ENCODE data around the gene KIF5A.

Gene KIF5A

GRCh38 chr12:57527184-57527583 is 22.7 kb upstream of the KIF5A start:
- Histone ChIP-seq H3K4me3 (ENCODE audit: low read length) (no peak overlapping the region), H3K27me3 (ENCODE audit: control insufficient read depth, insufficient read depth, low read length) (no peaks in the 10 kb centered on the region), H3K4me1 (ENCODE audit: control insufficient read depth, insufficient read depth, low read length) (no peaks in the 10 kb centered on the region; the same call in none of the 2 replicates), H3K9me3 (ENCODE audit: control insufficient read depth, insufficient read depth, low read length) (no peaks in the 10 kb centered on the region), H3K27ac (ENCODE audit: low read length) (no peak overlapping the region), H3K36me3 (ENCODE audit: control insufficient read depth, insufficient read depth, low read length) (peaks cover 15% of the 10 kb centered on the region)
- DNase-seq (ENCODE audit: low read depth, low spot score) = no peak
- WGBS (ENCODE audit: insufficient coverage, insufficient read length) = no CpG with 5 or more reads among the region's 5 CpGs

GRCh38 chr12:57528176-57528575 is 21.7 kb upstream of the KIF5A start:
- H3K4me1 ChIP-seq (ENCODE audit: control insufficient read depth, insufficient read depth, low read length) = no peaks in the 10 kb centered on the region; the same call in none of the 2 replicates
- no peaks in the 10 kb centered on the region for H3K9me3 ChIP-seq (ENCODE audit: control insufficient read depth, insufficient read depth, low read length)
- no peak overlapping the region for H3K27ac ChIP-seq (ENCODE audit: low read length)
- no peaks in the 10 kb centered on the region for H3K27me3 ChIP-seq (ENCODE audit: control insufficient read depth, insufficient read depth, low read length)
- no CpG with 5 or more reads among the region's 12 CpGs for WGBS (ENCODE audit: insufficient coverage, insufficient read length)
- H3K4me3 ChIP-seq (ENCODE audit: low read length) = no peak overlapping the region
- H3K36me3 ChIP-seq (ENCODE audit: control insufficient read depth, insufficient read depth, low read length) = peaks cover 25% of the 10 kb centered on the region
- no peak for DNase-seq (ENCODE audit: low read depth, low spot score)

GRCh38 chr12:57528831-57529555 is 20.9 kb upstream of the KIF5A start:
- Histone ChIP-seq H3K4me1 (ENCODE audit: control insufficient read depth, insufficient read depth, low read length) (no peaks in the 10 kb centered on the region; the same call in 1 of the 2 replicates), H3K4me3 (ENCODE audit: low read length) (no peak overlapping the region), H3K9me3 (ENCODE audit: control insufficient read depth, insufficient read depth, low read length) (no peaks in the 10 kb centered on the region), H3K27ac (ENCODE audit: low read length) (no peak overlapping the region), H3K36me3 (ENCODE audit: control insufficient read depth, insufficient read depth, low read length) (peaks cover 28% of the 10 kb centered on the region), H3K27me3 (ENCODE audit: control insufficient read depth, insufficient read depth, low read length) (no peaks in the 10 kb centered on the region)
- WGBS (ENCODE audit: insufficient coverage, insufficient read length) = no CpG with 5 or more reads among the region's 10 CpGs
- DNase-seq (ENCODE audit: low read depth, low spot score) = no peak

- no peaks in the 10 kb centered on the region for H3K9me3 ChIP-seq (ENCODE audit: control insufficient read depth, insufficient read depth, low read length)
- no peak for DNase-seq (ENCODE audit: low read depth, low spot score)
- no peak overlapping the region for H3K27ac ChIP-seq (ENCODE audit: low read length)
- H3K36me3 ChIP-seq (ENCODE audit: control insufficient read depth, insufficient read depth, low read length) = peaks cover 31% of the 10 kb centered on the region
- H3K4me1 ChIP-seq (ENCODE audit: control insufficient read depth, insufficient read depth, low read length) = no peaks in the 10 kb centered on the region; the same call in 1 of the 2 replicates
- WGBS (ENCODE audit: insufficient coverage, insufficient read length) = no CpG with 5 or more reads among the region's 6 CpGs
- no peak overlapping the region for H3K4me3 ChIP-seq (ENCODE audit: low read length)
- no peaks in the 10 kb centered on the region for H3K27me3 ChIP-seq (ENCODE audit: control insufficient read depth, insufficient read depth, low read length)
These were observed 20.0 kb upstream of the KIF5A start for GRCh38 chr12:57529831-57530230.

- no peak overlapping the region for H3K27ac ChIP-seq (ENCODE audit: low read length)
These were observed 19.3 kb upstream of the KIF5A start for GRCh38 chr12:57530396-57531142.

GRCh38 chr12:57531836-57532235 is 18.0 kb upstream of the KIF5A start:
- no peak for DNase-seq (ENCODE audit: low read depth, low spot score)
- H3K36me3 ChIP-seq (ENCODE audit: control insufficient read depth, insufficient read depth, low read length) = peaks cover 31% of the 10 kb centered on the region
- no CpG with 5 or more reads among the region's 1 CpG for WGBS (ENCODE audit: insufficient coverage, insufficient read length)
- H3K4me1 ChIP-seq (ENCODE audit: control insufficient read depth, insufficient read depth, low read length) = no peaks in the 10 kb centered on the region; the same call in 1 of the 2 replicates
- H3K27me3 ChIP-seq (ENCODE audit: control insufficient read depth, insufficient read depth, low read length) = no peaks in the 10 kb centered on the region
- no peak overlapping the region for H3K27ac ChIP-seq (ENCODE audit: low read length)
- no peak overlapping the region for H3K4me3 ChIP-seq (ENCODE audit: low read length)
- no peaks in the 10 kb centered on the region for H3K9me3 ChIP-seq (ENCODE audit: control insufficient read depth, insufficient read depth, low read length)

More at GRCh38 chr12:57530396-57531142, 19.3 kb upstream of the KIF5A start:
- H3K27me3 ChIP-seq (ENCODE audit: control insufficient read depth, insufficient read depth, low read length) = no peaks in the 10 kb centered on the region
- H3K36me3 ChIP-seq (ENCODE audit: control insufficient read depth, insufficient read depth, low read length) = peaks cover 31% of the 10 kb centered on the region
- H3K4me3 ChIP-seq (ENCODE audit: low read length) = no peak overlapping the region
- no peak for DNase-seq (ENCODE audit: low read depth, low spot score)
- no peaks in the 10 kb centered on the region for H3K9me3 ChIP-seq (ENCODE audit: control insufficient read depth, insufficient read depth, low read length)
- H3K4me1 ChIP-seq (ENCODE audit: control insufficient read depth, insufficient read depth, low read length) = no peaks in the 10 kb centered on the region; the same call in 1 of the 2 replicates
- WGBS (ENCODE audit: insufficient coverage, insufficient read length) = no CpG with 5 or more reads among the region's 5 CpGs

GRCh38 chr12:57533108-57533507 is 16.7 kb upstream of the KIF5A start:
- WGBS (ENCODE audit: insufficient coverage, insufficient read length) = no CpG with 5 or more reads among the region's 8 CpGs
- H3K27me3 ChIP-seq (ENCODE audit: control insufficient read depth, insufficient read depth, low read length) = no peaks in the 10 kb centered on the region
- peaks cover 31% of the 10 kb centered on the region for H3K36me3 ChIP-seq (ENCODE audit: control insufficient read depth, insufficient read depth, low read length)
- no peak overlapping the region for H3K4me3 ChIP-seq (ENCODE audit: low read length)
- no peak overlapping the region for H3K27ac ChIP-seq (ENCODE audit: low read length)
- no peak for DNase-seq (ENCODE audit: low read depth, low spot score)
- H3K9me3 ChIP-seq (ENCODE audit: control insufficient read depth, insufficient read depth, low read length) = no peaks in the 10 kb centered on the region
- H3K4me1 ChIP-seq (ENCODE audit: control insufficient read depth, insufficient read depth, low read length) = no peaks in the 10 kb centered on the region; the same call in 1 of the 2 replicates

GRCh38 chr12:57534250-57534649 is 15.6 kb upstream of the KIF5A start:
- Histone ChIP-seq H3K9me3 (ENCODE audit: control insufficient read depth, insufficient read depth, low read length) (no peaks in the 10 kb centered on the region), H3K27ac (ENCODE audit: low read length) (no peak overlapping the region), H3K4me1 (ENCODE audit: control insufficient read depth, insufficient read depth, low read length) (no peaks in the 10 kb centered on the region; the same call in 1 of the 2 replicates), H3K27me3 (ENCODE audit: control insufficient read depth, insufficient read depth, low read length) (no peaks in the 10 kb centered on the region), H3K4me3 (ENCODE audit: low read length) (no peak overlapping the region), H3K36me3 (ENCODE audit: control insufficient read depth, insufficient read depth, low read length) (peaks cover 31% of the 10 kb centered on the region)
- DNase-seq (ENCODE audit: low read depth, low spot score) = no peak
- no CpG with 5 or more reads among the region's 5 CpGs for WGBS (ENCODE audit: insufficient coverage, insufficient read length)

GRCh38 chr12:57534991-57535543 is 14.8 kb upstream of the KIF5A start:
- Histone ChIP-seq H3K4me3 (ENCODE audit: low read length) (no peak overlapping the region), H3K27me3 (ENCODE audit: control insufficient read depth, insufficient read depth, low read length) (no peaks in the 10 kb centered on the region), H3K9me3 (ENCODE audit: control insufficient read depth, insufficient read depth, low read length) (no peaks in the 10 kb centered on the region), H3K36me3 (ENCODE audit: control insufficient read depth, insufficient read depth, low read length) (peaks cover 31% of the 10 kb centered on the region), H3K27ac (ENCODE audit: low read length) (no peak overlapping the region), H3K4me1 (ENCODE audit: control insufficient read depth, insufficient read depth, low read length) (no peaks in the 10 kb centered on the region; the same call in 1 of the 2 replicates)
- no peak for DNase-seq (ENCODE audit: low read depth, low spot score)
- WGBS (ENCODE audit: insufficient coverage, insufficient read length) = no CpG with 5 or more reads among the region's 3 CpGs

- H3K4me3 ChIP-seq (ENCODE audit: low read length) = no peak overlapping the region
- H3K4me1 ChIP-seq (ENCODE audit: control insufficient read depth, insufficient read depth, low read length) = no peaks in the 10 kb centered on the region; the same call in 1 of the 2 replicates
- no CpG with 5 or more reads among the region's 6 CpGs for WGBS (ENCODE audit: insufficient coverage, insufficient read length)
- no peaks in the 10 kb centered on the region for H3K9me3 ChIP-seq (ENCODE audit: control insufficient read depth, insufficient read depth, low read length)
- H3K27ac ChIP-seq (ENCODE audit: low read length) = no peak overlapping the region
- H3K36me3 ChIP-seq (ENCODE audit: control insufficient read depth, insufficient read depth, low read length) = peaks cover 25% of the 10 kb centered on the region
- DNase-seq (ENCODE audit: low read depth, low spot score) = no peak
- H3K27me3 ChIP-seq (ENCODE audit: control insufficient read depth, insufficient read depth, low read length) = no peaks in the 10 kb centered on the region
These were observed 13.9 kb upstream of the KIF5A start for GRCh38 chr12:57535764-57536596.
